Esophagus squamous epithelium (tissue), 5 donors: ENCODE results near the gene PSMA4. TPM values are rescaled to one million over a fixed set of nuclear protein-coding genes. Genes with fewer than 3 reads are reported as not detected.
A peak's percentile ranks its signal among the peaks of the same experiment; 100 is the strongest.
"Not testable (repeated sequence)": the region's sequence is repeated elsewhere in the genome, so short reads cannot be mapped to it uniquely, and the experiment has no call there.

ENCODE experiments used
- DNase-seq: peaks from one replicate; lab custom pipeline; 2025; lab: John Stamatoyannopoulos, UW
- H3K27ac ChIP-seq, 4 donors: fragments of 200-600 bp; sonication (generic); one replicate each; pipeline ENCODE4 v1.5.1; 2016 to 2019; ENCODE audit warnings: mild to moderate bottlenecking in 1 of 4
- H3K27me3 ChIP-seq, 4 donors: fragments of 200-600 bp; sonication (generic); 1 replicate in 3 of 4; 2 replicates in 1 of 4; pipeline versions ENCODE4 v1.5.1 to v1.6.0; 2017 to 2021; ENCODE audit warnings: antibody characterized with exemption in 1 of 4
- H3K36me3 ChIP-seq, 3 donors: fragments of 200-600 bp; sonication (generic); one replicate each; pipeline ENCODE4 v1.5.1; 2016 to 2019
- H3K4me1 ChIP-seq, 3 donors: fragments of 200-600 bp; sonication (generic); one replicate each; pipeline ENCODE4 v1.5.1; 2017 to 2019
- H3K4me3 ChIP-seq, 4 donors: fragments of 200-600 bp; sonication (generic); 1 replicate in 3 of 4; 2 replicates in 1 of 4; pipeline ENCODE4 v1.5.1; 2016 to 2019; ENCODE audit warnings: mild to moderate bottlenecking in 2 of 4, moderate library complexity in 1 of 4
- H3K9me3 ChIP-seq, 3 donors: fragments of 200-600 bp; sonication (generic); one replicate each; pipeline ENCODE4 v1.5.1; 2016 to 2019
- POLR2A ChIP-seq, 4 donors: fragments of 450-650 bp; IDR thresholded peaks; one replicate each; pipeline ENCODE4 v1.6.1; 2017; ENCODE audit warnings: antibody characterized with exemption in 4 of 4, mild to moderate bottlenecking in 4 of 4, moderate library complexity in 3 of 4
- WGBS, 2 donors: methylation state at CpG; one replicate each; pipeline ENCODE4 v1.1.5; 2018; 5-methylcytosine and 5-hydroxymethylcytosine counted together
- intact Hi-C: fragments of 100-400 bp; cut with DNase I; formaldehyde crosslinking; loops from one replicate; pipeline ENCODE4 v1.15.0; 2022
- total RNA-seq, 4 donors: library from RNA; depleted of rRNA; stranded (reverse); fragments of >200 nt; gene quantifications; one replicate each; pipeline ENCODE4 v1.1.0, GENCODE V29; 2016
- TF ChIP-seq, protein P1 (sequence below), 6 experiments: fragments of 450-650 bp in 4 of 6; fragments of 200-600 bp in 2 of 6; sonication (generic) in 2 of 6; IDR thresholded peaks; one replicate each; pipeline ENCODE4 v1.5.1; 2016 to 2019; ENCODE audit warnings: antibody characterized with exemption in 6 of 6, mild to moderate bottlenecking in 4 of 6, moderate library complexity in 4 of 6
- donor health status: DM: yes; HTN: yes; CAD: no.

The PSMA4 gene
- total RNA-seq, 4 donors from 2014 or later, result 94.5 to 223 (median 175) TPM

DNA sequence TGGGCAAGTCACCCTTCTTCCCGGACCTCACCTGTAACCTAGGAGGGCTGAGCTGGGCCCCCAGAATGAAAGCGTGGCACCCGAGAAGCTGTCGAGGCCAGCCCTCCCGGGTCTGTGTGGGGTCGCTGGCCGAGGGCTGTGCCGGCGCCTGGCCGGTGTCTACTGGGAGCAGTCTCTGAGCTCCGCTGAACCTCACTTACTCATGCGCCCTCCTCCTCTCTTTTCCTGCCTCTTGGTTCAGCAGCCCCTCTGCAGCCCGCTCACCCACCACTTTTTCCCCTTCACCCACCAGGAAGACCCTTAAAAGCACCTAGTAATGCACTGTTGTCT, 32.4 kb upstream of the PSMA4 start:
- intact Hi-C loops, result no loop called here
- no peak for DNase-seq
- 0 to 8% methylated on average over 5 to 7 of the region's 13 CpGs for WGBS, 2 donors
- peak overlapping the region; percentile 71 to 87 (median 80) for H3K27ac ChIP-seq
- H3K4me1 ChIP-seq, result peaks cover 6 to 16% (median 7%) of the 10 kb centered on the region in 3 donors
- H3K4me3 ChIP-seq, result peak overlapping the region; percentile 70 to 85 (median 82)
- no peaks in the 10 kb centered on the region for H3K9me3 ChIP-seq
- TF ChIP-seq, protein P1, sequence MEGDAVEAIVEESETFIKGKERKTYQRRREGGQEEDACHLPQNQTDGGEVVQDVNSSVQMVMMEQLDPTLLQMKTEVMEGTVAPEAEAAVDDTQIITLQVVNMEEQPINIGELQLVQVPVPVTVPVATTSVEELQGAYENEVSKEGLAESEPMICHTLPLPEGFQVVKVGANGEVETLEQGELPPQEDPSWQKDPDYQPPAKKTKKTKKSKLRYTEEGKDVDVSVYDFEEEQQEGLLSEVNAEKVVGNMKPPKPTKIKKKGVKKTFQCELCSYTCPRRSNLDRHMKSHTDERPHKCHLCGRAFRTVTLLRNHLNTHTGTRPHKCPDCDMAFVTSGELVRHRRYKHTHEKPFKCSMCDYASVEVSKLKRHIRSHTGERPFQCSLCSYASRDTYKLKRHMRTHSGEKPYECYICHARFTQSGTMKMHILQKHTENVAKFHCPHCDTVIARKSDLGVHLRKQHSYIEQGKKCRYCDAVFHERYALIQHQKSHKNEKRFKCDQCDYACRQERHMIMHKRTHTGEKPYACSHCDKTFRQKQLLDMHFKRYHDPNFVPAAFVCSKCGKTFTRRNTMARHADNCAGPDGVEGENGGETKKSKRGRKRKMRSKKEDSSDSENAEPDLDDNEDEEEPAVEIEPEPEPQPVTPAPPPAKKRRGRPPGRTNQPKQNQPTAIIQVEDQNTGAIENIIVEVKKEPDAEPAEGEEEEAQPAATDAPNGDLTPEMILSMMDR (IDR thresholded peaks at IDR 0.05), result no peak
- no peak for TF ChIP-seq POLR2A (IDR thresholded peaks at IDR 0.05)
- H3K36me3 ChIP-seq, result no peaks in the 10 kb centered on the region
- H3K27me3 ChIP-seq, result no peaks in the 10 kb centered on the region

DNA sequence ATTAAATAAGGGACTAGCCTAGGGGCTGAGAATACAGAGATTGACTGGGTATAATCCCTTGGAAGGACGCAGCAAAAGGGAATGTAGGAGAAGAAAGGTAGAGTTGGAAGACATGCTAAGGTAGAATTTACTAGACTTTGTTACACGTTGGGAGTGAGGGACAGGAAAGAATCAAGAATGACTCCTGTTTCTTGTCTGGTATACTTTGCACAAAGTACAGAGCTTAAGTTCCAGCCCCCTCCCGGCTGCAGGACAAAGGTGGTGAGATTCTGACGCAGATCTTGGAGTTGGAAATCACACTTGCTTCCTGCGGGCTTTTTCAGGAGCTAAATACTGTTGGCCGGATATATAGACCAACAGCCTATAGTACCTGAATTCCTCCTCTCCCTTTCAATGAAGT, 32.0 kb upstream of the PSMA4 start:
- intact Hi-C loops, result no loop called here
- Histone ChIP-seq H3K36me3 (no peaks in the 10 kb centered on the region), H3K9me3 (no peaks in the 10 kb centered on the region), H3K27ac (peak overlapping the region in 3 of 4 donors; percentile 75 to 87 (median 84)), H3K27me3 (no peaks in the 10 kb centered on the region), H3K4me1 (peaks cover 6 to 16% (median 7%) of the 10 kb centered on the region in 3 donors), H3K4me3 (peak overlapping the region; percentile 70 to 85 (median 82))
- WGBS, 2 donors, result 26 to 29% methylated on average over 6 of the region's 6 CpGs
- TF ChIP-seq, protein P1 (IDR thresholded peaks at IDR 0.05), result no peak
- TF ChIP-seq POLR2A (IDR thresholded peaks at IDR 0.05), result no peak
- DNase-seq, result no peak

DNA sequence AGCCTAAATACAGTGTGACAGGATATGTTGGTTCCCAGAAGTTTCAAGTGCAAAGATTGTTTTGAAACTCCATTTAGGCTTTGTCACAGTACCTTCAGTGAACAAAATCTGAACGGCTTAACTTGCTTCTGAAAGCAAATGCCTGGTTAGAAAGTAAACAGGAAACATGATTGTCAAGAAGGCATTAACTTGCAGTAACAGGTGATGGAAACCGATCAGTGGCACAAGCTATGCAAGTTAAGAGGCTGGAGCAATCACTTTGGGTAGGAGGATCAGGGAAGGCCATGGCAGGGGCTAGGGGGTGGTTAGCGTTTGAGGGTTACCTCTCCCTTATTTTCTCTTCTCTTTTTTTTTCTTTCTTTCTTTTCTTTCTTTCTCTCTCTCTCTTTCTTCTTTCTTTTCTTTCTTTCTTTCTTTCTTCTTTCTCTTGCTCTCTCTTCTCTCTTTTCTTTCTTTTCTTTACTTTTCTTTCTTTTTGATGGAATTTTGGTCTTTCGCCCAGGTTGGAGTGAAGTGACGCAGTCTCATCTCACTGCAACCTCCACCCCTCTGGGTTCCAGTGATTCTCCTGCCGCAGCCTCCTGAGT, 30.4 kb upstream of the PSMA4 start:
- Histone ChIP-seq H3K27me3 (no peaks in the 10 kb centered on the region), H3K9me3 (no peaks in the 10 kb centered on the region), H3K36me3 (no peaks in the 10 kb centered on the region), H3K4me1 (peaks cover 6 to 16% (median 7%) of the 10 kb centered on the region in 3 donors), H3K27ac (no peak overlapping the region), H3K4me3 (no peak overlapping the region)
- intact Hi-C loops, result no loop called here
- WGBS, 2 donors, result 64 to 66% methylated on average over 6 of the region's 6 CpGs
- no peak for DNase-seq
- TF ChIP-seq, protein P1 (IDR thresholded peaks at IDR 0.05), result no peak
- no peak for TF ChIP-seq POLR2A (IDR thresholded peaks at IDR 0.05)

DNA sequence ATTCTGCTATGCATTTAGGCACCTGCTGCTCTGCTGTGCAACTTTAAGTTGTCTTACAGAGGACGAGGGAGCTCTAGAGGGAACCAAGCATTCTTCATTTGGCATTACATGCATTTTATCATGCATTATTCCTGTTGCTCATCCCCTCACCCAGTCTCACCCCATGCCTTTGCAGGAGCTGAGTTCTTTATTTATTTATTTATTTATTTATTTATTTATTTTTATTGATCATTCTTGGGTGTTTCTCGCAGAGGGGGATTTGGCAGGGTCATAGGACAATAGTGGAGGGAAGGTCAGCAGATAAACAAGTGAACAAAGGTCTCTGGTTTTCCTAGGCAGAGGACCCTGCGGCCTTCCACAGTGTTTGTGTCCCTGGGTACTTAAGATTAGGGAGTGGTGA, 20.2 kb upstream of the PSMA4 start:
- H3K4me3 ChIP-seq, H3K27me3 ChIP-seq, H3K4me1 ChIP-seq, H3K27ac ChIP-seq, H3K9me3 ChIP-seq, intact Hi-C loops, DNase-seq: not testable (repeated sequence)
- WGBS, 2 donors, result 95 to 100% methylated on average over 1 of the region's 3 CpGs
- H3K36me3 ChIP-seq, result peaks cover 0 to 12% (median 0%) of the 10 kb centered on the region in 3 donors

DNA sequence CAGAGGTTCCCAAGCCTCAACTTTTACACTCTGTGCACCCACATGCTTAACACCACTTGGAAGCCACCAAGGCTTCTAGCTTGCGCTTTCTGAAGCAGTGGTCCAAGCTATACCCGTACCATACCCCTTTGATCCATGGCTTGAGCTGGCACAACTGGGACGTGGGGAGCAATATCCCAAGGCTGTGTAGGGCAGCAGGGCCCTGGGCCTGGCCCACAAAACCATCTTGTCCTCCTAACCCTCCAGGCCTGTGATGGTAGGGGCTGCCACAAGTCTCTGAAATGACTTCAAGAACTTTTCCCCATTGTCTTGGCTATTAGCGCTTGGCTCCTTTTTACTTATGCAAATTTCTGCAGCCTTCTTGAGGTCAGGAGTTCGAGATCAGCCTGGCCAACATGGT, 16.0 kb upstream of the PSMA4 start:
- H3K4me1 ChIP-seq, result no peaks in the 10 kb centered on the region
- no peak for DNase-seq
- H3K27ac ChIP-seq, result no peak overlapping the region
- no peaks in the 10 kb centered on the region for H3K36me3 ChIP-seq
- WGBS, 2 donors, result 83 to 100% methylated on average over 3 to 4 of the region's 5 CpGs
- H3K9me3 ChIP-seq, result no peaks in the 10 kb centered on the region
- no peak overlapping the region for H3K4me3 ChIP-seq
- TF ChIP-seq, protein P1 (IDR thresholded peaks at IDR 0.05), result no peak
- no peak for TF ChIP-seq POLR2A (IDR thresholded peaks at IDR 0.05)
- intact Hi-C loops, result no loop called here
- H3K27me3 ChIP-seq, result no peaks in the 10 kb centered on the region

DNA sequence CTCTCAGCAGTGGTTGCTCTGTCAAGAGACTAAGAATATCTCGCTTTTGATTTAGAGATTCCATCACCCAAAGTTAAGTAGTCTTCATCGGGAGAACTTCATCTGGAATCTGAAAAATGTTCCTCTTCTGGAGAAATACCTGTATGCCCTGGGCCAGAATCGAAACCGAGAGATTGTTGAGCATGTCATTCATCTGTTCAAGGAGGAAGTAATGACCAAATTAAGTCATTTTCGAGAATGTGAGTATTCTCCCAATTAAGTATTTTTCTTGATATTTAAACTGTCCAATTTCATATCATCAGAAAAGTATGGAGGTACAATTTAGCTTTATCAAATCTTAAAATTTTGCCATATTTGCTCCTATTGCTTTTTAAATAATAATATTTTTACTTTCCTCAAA, 12.9 kb upstream of the PSMA4 start:
- intact Hi-C loops, result no loop called here
- H3K27me3 ChIP-seq, result no peaks in the 10 kb centered on the region
- H3K4me3 ChIP-seq, result no peak overlapping the region
- no peak overlapping the region for H3K27ac ChIP-seq
- no peak for DNase-seq
- 87 to 88% methylated on average over 5 of the region's 5 CpGs for WGBS, 2 donors
- H3K9me3 ChIP-seq, result no peaks in the 10 kb centered on the region
- no peaks in the 10 kb centered on the region for H3K4me1 ChIP-seq
- TF ChIP-seq, protein P1 (IDR thresholded peaks at IDR 0.05), result no peak
- TF ChIP-seq POLR2A (IDR thresholded peaks at IDR 0.05), result no peak
- H3K36me3 ChIP-seq, result no peaks in the 10 kb centered on the region
